Thyroid gland (tissue), 4 donors: Measurements from ENCODE around the gene ATP9B. TPM values are rescaled to one million over a fixed set of nuclear protein-coding genes. Genes with fewer than 3 reads are reported as not detected.

Experiments
- DNase-seq, 2 donors: peaks; one replicate each; pipeline ENCODE4 v3.0.0-alpha.2; 2019
- H3K27ac ChIP-seq, 3 donors: fragments of 200-600 bp; sonication (generic); 1 replicate in 2 of 3; 2 replicates in 1 of 3; pipeline ENCODE4 v1.5.1; 2016 to 2019; ENCODE audit warnings: mild to moderate bottlenecking in 1 of 3, moderate library complexity in 1 of 3
- H3K27me3 ChIP-seq: fragments of 200-600 bp; sonication (generic); one replicate; pipeline ENCODE4 v1.5.1; 2019
- H3K36me3 ChIP-seq, 2 donors: fragments of 200-600 bp; sonication (generic); one replicate each; pipeline ENCODE4 v1.5.1; 2016 to 2019
- H3K4me1 ChIP-seq, 2 donors: fragments of 200-600 bp; sonication (generic); one replicate each; pipeline ENCODE4 v1.5.1; 2017 to 2019
- H3K4me3 ChIP-seq, 3 donors: fragments of 200-600 bp; sonication (generic); replicated peaks in 1 of 3; 1 replicate in 2 of 3; 2 replicates in 1 of 3; pipeline ENCODE4 v1.5.1; 2016; ENCODE audit warnings: mild to moderate bottlenecking in 1 of 3
- H3K9me3 ChIP-seq: fragments of 200-600 bp; sonication (generic); one replicate; pipeline ENCODE4 v1.5.1; 2017
- CTCF ChIP-seq, 6 experiments: fragments of 200-600 bp in 3 of 6; fragments of 450-650 bp in 3 of 6; sonication (generic) in 3 of 6; IDR thresholded peaks; one replicate each; pipeline ENCODE4 v1.5.1; 2016 to 2019; ENCODE audit warnings: antibody characterized with exemption in 6 of 6, mild to moderate bottlenecking in 2 of 6, inconsistent platforms in 1 of 6, moderate library complexity in 1 of 6
- POLR2A ChIP-seq, 2 donors: fragments of 450-650 bp; IDR thresholded peaks; one replicate each; pipeline ENCODE4 v1.6.1; 2017; ENCODE audit warnings: antibody characterized with exemption in 2 of 2, mild to moderate bottlenecking in 2 of 2, moderate library complexity in 1 of 2
- WGBS, 2 donors: methylation state at CpG; one replicate each; pipeline ENCODE4 v1.1.5; 2017; 5-methylcytosine and 5-hydroxymethylcytosine counted together
- intact Hi-C: fragments of 100-400 bp; cut with DNase I; formaldehyde crosslinking; loops from one replicate; pipeline ENCODE4 v1.15.1; 2023
- total RNA-seq, 4 donors: library from RNA; depleted of rRNA; stranded (reverse); fragments of >200 nt; gene quantifications; one replicate each; pipeline ENCODE4 v1.2.3, GENCODE V29; 2016

Gene ATP9B
- total RNA-seq, 4 donors from 2014 or later: 30.6 to 58.1 (median 48.2) TPM

- H3K27ac ChIP-seq: no peak overlapping the region
Measured at GRCh38 chr18:79367989-79368388, 298.8 kb downstream of the ATP9B start.

GRCh38 chr18:79368681-79369080 is 299.5 kb downstream of the ATP9B start:
- Histone ChIP-seq H3K9me3 (no peaks in the 10 kb centered on the region), H3K27ac (no peak overlapping the region), H3K36me3 (peaks cover 0 to under 1% of the 10 kb centered on the region in 2 donors), H3K4me3 (no peak overlapping the region), H3K27me3 (no peaks in the 10 kb centered on the region), H3K4me1 (no peaks in the 10 kb centered on the region)
- no peak for DNase-seq
- TF ChIP-seq POLR2A (IDR thresholded peaks at IDR 0.05): no peak
- no peak for TF ChIP-seq CTCF (IDR thresholded peaks at IDR 0.05)
- 81 to 86% methylated on average over 15 of the region's 15 CpGs for WGBS, 2 donors
- intact Hi-C loops: no loop called here

More at GRCh38 chr18:79367989-79368388, 298.8 kb downstream of the ATP9B start:
- Histone ChIP-seq H3K9me3 (no peaks in the 10 kb centered on the region), H3K27me3 (no peaks in the 10 kb centered on the region), H3K4me3 (no peak overlapping the region), H3K36me3 (peaks cover 3 to 4% of the 10 kb centered on the region in 2 donors), H3K4me1 (no peaks in the 10 kb centered on the region)
- no peak for TF ChIP-seq POLR2A (IDR thresholded peaks at IDR 0.05)
- no peak for TF ChIP-seq CTCF (IDR thresholded peaks at IDR 0.05)
- WGBS, 2 donors: 74 to 78% methylated on average over 15 to 18 of the region's 18 CpGs
- no peak for DNase-seq
- intact Hi-C loops: no loop called here

- Histone ChIP-seq H3K27ac (no peak overlapping the region), H3K36me3 (peaks cover 6 to 10% of the 10 kb centered on the region in 2 donors), H3K4me3 (no peak overlapping the region), H3K9me3 (no peaks in the 10 kb centered on the region), H3K4me1 (no peaks in the 10 kb centered on the region), H3K27me3 (no peaks in the 10 kb centered on the region)
- TF ChIP-seq POLR2A (IDR thresholded peaks at IDR 0.05): no peak
- DNase-seq: no peak
- intact Hi-C loops: no loop called here
- 87 to 90% methylated on average over 14 of the region's 14 CpGs for WGBS, 2 donors
Measured at GRCh38 chr18:79371561-79372121, 302.4 kb downstream of the ATP9B start.

- H3K27ac ChIP-seq: no peak overlapping the region
Measured at GRCh38 chr18:79372461-79372860, 303.3 kb downstream of the ATP9B start.

GRCh38 chr18:79372991-79373390 is 303.8 kb downstream of the ATP9B start:
- Histone ChIP-seq H3K27me3 (no peaks in the 10 kb centered on the region), H3K4me1 (no peaks in the 10 kb centered on the region), H3K4me3 (no peak overlapping the region), H3K9me3 (no peaks in the 10 kb centered on the region), H3K27ac (no peak overlapping the region), H3K36me3 (peaks cover 6 to 14% of the 10 kb centered on the region in 2 donors)
- no peak for TF ChIP-seq POLR2A (IDR thresholded peaks at IDR 0.05)
- DNase-seq: no peak
- 92 to 97% methylated on average over 2 of the region's 2 CpGs for WGBS, 2 donors
- intact Hi-C loops: no loop called here

More at GRCh38 chr18:79372461-79372860, 303.3 kb downstream of the ATP9B start:
- WGBS, 2 donors: 94 to 95% methylated on average over 10 of the region's 10 CpGs
- Histone ChIP-seq H3K36me3 (peaks cover 6 to 12% of the 10 kb centered on the region in 2 donors), H3K27me3 (no peaks in the 10 kb centered on the region), H3K4me1 (no peaks in the 10 kb centered on the region), H3K9me3 (no peaks in the 10 kb centered on the region), H3K4me3 (no peak overlapping the region)
- TF ChIP-seq POLR2A (IDR thresholded peaks at IDR 0.05): no peak
- intact Hi-C loops: no loop called here
- DNase-seq: no peak

- Histone ChIP-seq H3K9me3 (no peaks in the 10 kb centered on the region), H3K36me3 (peaks cover 6 to 14% of the 10 kb centered on the region in 2 donors), H3K27ac (no peak overlapping the region), H3K4me3 (no peak overlapping the region), H3K4me1 (no peaks in the 10 kb centered on the region), H3K27me3 (no peaks in the 10 kb centered on the region)
- no peak for DNase-seq
- intact Hi-C loops: no loop called here
- WGBS, 2 donors: 95 to 98% methylated on average over 17 of the region's 17 CpGs
- no peak for TF ChIP-seq POLR2A (IDR thresholded peaks at IDR 0.05)
- no peak for TF ChIP-seq CTCF (IDR thresholded peaks at IDR 0.05)
Measured at GRCh38 chr18:79373736-79374135, 304.5 kb downstream of the ATP9B start.
